Choroid plexus epithelial cell (primary cell): ENCODE measurements around the gene EDC4.
"Not testable (repeated sequence)": the region's sequence is repeated elsewhere in the genome, so short reads cannot be mapped to it uniquely, and the experiment has no call there.

ENCODE experiments used
- DNase-seq: peaks from one replicate; pipeline ENCODE4 v3.0.0-alpha.2; 2010; ENCODE audit warnings: low read depth
- H3K4me3 ChIP-seq: 2 replicates; pipeline ENCODE4 v1.5.1; 2011; ENCODE audit warnings: low read depth, mild to moderate bottlenecking, control low read depth, low read length, moderate library complexity
- TF ChIP-seq, protein P1 (sequence below): conservative IDR thresholded peaks from 2 replicates; pipeline ENCODE4 v1.5.1; 2011; ENCODE audit warnings: low read depth, mild to moderate bottlenecking, control low read depth, inconsistent platforms, low read length, moderate library complexity

The EDC4 gene

DNA sequence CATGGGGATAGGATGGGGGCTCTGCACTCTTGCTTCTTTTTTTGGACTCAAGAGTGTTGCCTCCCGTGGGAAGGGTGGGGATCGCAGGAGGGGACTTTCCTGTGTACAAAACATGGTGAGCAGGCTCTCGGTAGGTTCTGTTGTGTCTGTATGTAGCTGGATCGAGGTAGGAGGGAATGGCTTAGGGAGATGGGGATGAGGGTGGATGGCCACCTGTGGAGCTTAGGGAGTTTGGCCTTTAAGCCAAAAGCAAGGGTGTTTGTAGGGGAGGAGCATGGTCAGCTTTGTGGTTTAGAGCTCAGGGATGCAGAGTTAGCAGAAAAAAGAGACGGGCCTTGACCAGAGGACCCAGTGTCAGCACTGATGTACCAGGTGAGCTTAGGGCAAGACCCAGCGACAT, 11.0 kb upstream of the EDC4 start:
- H3K4me3 ChIP-seq, result no peak overlapping the region
- DNase-seq, result no peak
- TF ChIP-seq, protein P1, sequence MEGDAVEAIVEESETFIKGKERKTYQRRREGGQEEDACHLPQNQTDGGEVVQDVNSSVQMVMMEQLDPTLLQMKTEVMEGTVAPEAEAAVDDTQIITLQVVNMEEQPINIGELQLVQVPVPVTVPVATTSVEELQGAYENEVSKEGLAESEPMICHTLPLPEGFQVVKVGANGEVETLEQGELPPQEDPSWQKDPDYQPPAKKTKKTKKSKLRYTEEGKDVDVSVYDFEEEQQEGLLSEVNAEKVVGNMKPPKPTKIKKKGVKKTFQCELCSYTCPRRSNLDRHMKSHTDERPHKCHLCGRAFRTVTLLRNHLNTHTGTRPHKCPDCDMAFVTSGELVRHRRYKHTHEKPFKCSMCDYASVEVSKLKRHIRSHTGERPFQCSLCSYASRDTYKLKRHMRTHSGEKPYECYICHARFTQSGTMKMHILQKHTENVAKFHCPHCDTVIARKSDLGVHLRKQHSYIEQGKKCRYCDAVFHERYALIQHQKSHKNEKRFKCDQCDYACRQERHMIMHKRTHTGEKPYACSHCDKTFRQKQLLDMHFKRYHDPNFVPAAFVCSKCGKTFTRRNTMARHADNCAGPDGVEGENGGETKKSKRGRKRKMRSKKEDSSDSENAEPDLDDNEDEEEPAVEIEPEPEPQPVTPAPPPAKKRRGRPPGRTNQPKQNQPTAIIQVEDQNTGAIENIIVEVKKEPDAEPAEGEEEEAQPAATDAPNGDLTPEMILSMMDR, result no peak

DNA sequence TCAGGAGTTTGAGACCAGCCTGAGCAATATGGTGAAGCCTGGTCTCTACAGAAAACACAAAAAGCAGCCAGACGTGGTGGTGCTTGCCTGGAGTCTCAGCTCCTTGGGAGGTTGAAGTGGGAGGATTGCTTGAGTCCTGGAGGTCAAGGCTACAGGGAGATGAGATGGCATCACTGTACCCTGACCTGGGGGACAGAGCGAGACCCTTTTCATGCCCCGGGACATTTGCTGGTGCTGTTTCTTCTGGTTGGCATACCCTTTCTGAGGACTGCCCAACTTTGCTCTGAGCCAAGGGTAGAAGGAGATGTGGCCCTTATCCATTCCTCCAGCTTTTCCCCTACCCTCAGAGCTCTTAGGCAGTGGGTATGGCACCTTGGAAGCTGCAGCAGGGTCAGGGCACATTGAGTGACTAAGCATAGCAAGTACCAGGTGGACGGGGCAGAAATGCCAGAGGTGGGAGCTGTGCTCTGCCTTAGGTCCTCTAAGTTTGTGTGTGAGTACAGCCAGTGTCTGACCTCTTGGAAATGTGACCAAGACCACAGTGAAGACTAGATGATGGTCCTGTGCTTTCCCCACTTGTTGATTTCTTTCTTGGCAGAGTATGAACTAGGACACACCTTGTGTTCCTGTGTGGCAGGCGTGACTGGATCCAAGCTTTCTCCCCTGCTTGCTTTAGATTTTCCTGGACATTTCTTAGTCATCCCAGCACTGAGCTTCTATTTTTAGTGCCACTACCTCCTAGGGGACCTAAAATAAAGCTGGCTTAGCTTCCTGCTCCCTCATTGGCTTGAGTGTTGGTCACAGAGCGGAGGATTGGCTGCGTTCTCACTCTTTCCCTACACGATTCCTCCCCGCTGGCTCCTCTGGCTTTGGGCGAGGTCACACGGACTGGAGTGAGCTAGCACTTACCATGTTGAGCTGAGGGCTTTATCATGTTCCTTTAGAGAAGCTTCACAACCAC, 9.9 kb upstream of the EDC4 start:
- DNase-seq, result peak; percentile 63
- TF ChIP-seq, protein P1, result no peak
- no peak overlapping the region for H3K4me3 ChIP-seq

DNA sequence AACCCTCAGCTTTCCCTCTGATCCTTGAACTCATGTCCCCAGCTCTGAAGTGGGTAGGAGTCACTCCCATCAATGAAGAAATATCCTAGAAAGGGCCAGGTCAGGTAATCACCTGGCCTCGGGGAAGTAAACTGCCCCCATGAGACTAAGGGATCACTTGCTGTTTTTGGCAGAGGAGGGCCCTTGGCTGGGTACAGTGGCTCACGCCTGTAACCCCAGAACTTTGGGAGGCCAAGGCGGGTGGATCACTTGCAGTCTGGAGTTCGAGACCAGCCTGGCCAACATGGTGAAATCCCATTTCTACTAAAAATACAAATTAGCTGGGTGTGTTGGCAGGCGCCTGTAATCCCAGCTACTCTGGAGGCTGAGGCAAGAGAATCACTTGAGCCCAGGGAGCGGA, 8.8 kb upstream of the EDC4 start:
- H3K4me3 ChIP-seq, DNase-seq: not testable (repeated sequence)

DNA sequence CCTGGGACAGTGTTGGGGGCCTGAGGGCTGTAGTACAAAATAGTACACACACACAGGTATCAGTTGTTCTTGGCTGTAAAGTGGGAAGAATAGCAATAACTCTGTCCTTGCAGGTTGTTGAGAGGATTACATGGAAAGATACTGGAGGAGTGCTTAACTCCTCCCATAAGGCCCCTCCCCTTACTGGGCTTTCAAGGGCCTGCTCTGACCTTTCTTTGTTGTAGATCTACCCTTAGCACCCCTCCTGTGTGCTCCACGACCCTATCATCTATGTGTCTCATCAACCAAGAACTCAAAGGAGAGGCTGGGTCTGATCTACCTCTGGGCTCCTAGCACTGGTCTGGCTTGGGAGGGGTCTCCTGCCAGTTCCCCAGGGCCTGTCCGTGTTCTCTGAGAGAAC, 8.3 kb upstream of the EDC4 start:
- H3K4me3 ChIP-seq, result no peak overlapping the region
- no peak for DNase-seq
- TF ChIP-seq, protein P1, result no peak

DNA sequence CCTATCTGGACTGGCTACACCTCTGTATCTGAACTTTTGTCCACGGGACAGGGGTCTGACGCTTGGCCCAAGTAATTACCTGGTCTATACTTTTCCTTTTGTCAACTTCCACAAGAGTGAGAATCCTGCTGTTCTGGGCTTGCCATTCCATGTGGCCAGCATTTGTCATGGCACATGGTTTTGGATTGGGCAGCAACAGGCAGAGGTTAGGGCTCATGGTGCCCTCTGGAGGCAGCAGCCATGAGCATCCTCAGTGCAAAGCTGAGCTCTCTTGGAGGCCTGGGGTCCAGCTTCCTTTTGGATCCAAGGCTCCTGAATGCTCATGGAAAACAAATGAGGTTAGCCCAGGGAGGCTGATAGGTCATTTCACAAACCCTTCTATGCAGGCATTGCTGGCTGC, 7.5 kb upstream of the EDC4 start:
- DNase-seq, result peak; percentile 50
- H3K4me3 ChIP-seq, result no peak overlapping the region
- TF ChIP-seq, protein P1, result peak; percentile 57

DNA sequence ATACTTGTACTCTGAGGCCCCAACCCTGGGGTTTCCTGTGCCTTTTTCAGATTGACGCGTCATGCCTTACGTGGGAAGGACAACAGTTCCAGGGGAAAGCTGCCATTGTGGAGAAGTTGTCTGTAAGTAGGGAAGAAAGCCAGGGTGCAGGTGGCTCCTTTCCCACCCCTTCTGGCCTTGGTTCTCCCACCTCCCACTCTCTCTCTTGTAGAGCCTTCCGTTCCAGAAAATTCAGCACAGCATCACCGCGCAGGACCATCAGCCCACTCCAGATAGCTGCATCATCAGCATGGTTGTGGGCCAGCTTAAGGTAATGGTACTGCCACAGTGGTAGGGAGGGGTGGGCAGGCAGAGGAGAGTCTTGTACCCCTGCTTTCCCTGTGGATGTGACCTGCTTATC, 4.6 kb upstream of the EDC4 start:
- TF ChIP-seq, protein P1, result no peak
- no peak overlapping the region for H3K4me3 ChIP-seq
- no peak for DNase-seq

DNA sequence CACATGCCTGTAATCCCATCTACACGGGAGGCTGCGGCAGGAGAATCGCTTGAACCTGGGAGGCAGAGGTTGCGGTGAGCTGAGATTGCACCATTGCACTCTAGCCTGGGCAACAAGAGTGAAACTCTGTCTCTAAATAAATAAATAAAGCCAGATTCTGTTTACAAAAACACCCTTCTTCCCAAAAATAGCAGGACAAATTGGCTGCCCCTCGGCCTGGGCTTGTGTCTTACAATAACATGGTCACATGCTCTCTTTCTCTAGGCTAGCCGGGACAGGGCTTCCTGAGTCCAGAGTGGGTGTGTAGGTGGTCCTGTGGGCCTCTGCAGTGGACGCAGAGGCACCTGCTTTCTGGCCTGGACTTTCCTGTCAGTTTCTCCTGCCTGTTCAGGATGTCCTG, 3.2 kb upstream of the EDC4 start:
- no peak for DNase-seq
- no peak overlapping the region for H3K4me3 ChIP-seq
- TF ChIP-seq, protein P1, result no peak
